Activated naive CD4-positive, alpha-beta T cell treated with anti-CD3 and anti-CD28 coated beads, Interleukin-2, amount 50 U/mL, for 72 hours (primary cell): ENCODE measurements around the gene TMEM54. TPM values are rescaled to one million over a fixed set of nuclear protein-coding genes. Genes with fewer than 3 reads are reported as not detected.

Source experiments
- ATAC-seq, 2 donors: fragments of 150-1000 bp; cut with Tn5 transposase; 2 replicates each; pipeline ENCODE4 v1.10.0; 2021; ENCODE audit warnings: mild to moderate bottlenecking in 2 of 2, moderate library complexity in 2 of 2
- DNase-seq, 2 donors: peaks; one replicate each; pipeline ENCODE4 v3.0.0; 2021 to 2022; ENCODE audit warnings: low spot score in 2 of 2
- H3K27ac Mint-ChIP-seq, 2 donors: one replicate each; pipeline ENCODE4 v1.8.0; 2022; ENCODE audit warnings: mild to moderate bottlenecking in 2 of 2, mixed read lengths in 2 of 2
- H3K36me3 Mint-ChIP-seq, 2 donors: one replicate each; pipeline ENCODE4 v1.8.0; 2022; ENCODE audit warnings: mixed read lengths in 2 of 2
- H3K9me3 Mint-ChIP-seq, 2 donors: one replicate each; pipeline ENCODE4 v1.8.0; 2022; ENCODE audit warnings: mixed read lengths in 2 of 2
- total RNA-seq, 2 donors: library from RNA; stranded (reverse); gene quantifications; one replicate each; pipeline ENCODE4 v1.2.3, GENCODE V29; 2022

Gene TMEM54
- total RNA-seq, 2 donors from 2014 or later, result 1.6 TPM; not detected in 1

- Mint-ChIP-seq H3K36me3 (no peaks in the 10 kb centered on the region), H3K9me3 (no peaks in the 10 kb centered on the region), H3K27ac (no peak overlapping the region)
- ATAC-seq (no peak), DNase-seq (peak in 1 of 2 donors; percentile 52)
Observed at GRCh38 chr1:32877211-32878110, 23.7 kb downstream of the TMEM54 start.

GRCh38 chr1:32876341-32877210 is 24.6 kb downstream of the TMEM54 start:
- DNase-seq (peak; percentile 60 to 83), ATAC-seq (peak; percentile 79 to 90)
- H3K9me3 Mint-ChIP-seq, result no peaks in the 10 kb centered on the region
- H3K36me3 Mint-ChIP-seq, result no peaks in the 10 kb centered on the region
- no peak overlapping the region for H3K27ac Mint-ChIP-seq

- peak in 1 of 2 donors; percentile 45 for DNase-seq
- no peaks in the 10 kb centered on the region for H3K36me3 Mint-ChIP-seq
- H3K27ac Mint-ChIP-seq, result peak overlapping the region in 1 of 2 donors; percentile 67
- H3K9me3 Mint-ChIP-seq, result no peaks in the 10 kb centered on the region
- no peak for ATAC-seq
Observed at GRCh38 chr1:32874860-32875752, 26.1 kb downstream of the TMEM54 start.

- Mint-ChIP-seq H3K27ac (no peak overlapping the region), H3K36me3 (no peaks in the 10 kb centered on the region), H3K9me3 (no peaks in the 10 kb centered on the region)
- DNase-seq (peak in 1 of 2 donors; percentile 13), ATAC-seq (no peak)
Observed at GRCh38 chr1:32873484-32873883, 27.7 kb downstream of the TMEM54 start.

- DNase-seq (peak in 1 of 2 donors; percentile 52), ATAC-seq (no peak)
- Mint-ChIP-seq H3K27ac (no peak overlapping the region), H3K9me3 (no peaks in the 10 kb centered on the region), H3K36me3 (no peaks in the 10 kb centered on the region)
Observed at GRCh38 chr1:32872192-32872460, 29.1 kb downstream of the TMEM54 start.

GRCh38 chr1:32871364-32872191 is 29.6 kb downstream of the TMEM54 start:
- DNase-seq (peak in 1 of 2 donors; percentile 55), ATAC-seq (no peak)
- H3K27ac Mint-ChIP-seq, result no peak overlapping the region
- no peaks in the 10 kb centered on the region for H3K9me3 Mint-ChIP-seq
- no peaks in the 10 kb centered on the region for H3K36me3 Mint-ChIP-seq

GRCh38 chr1:32870615-32871363 is 30.4 kb downstream of the TMEM54 start, which contains the start of gene FNDC5:
Gene FNDC5 (minus strand): TSS chr1:32870912.
- Mint-ChIP-seq H3K9me3 (no peaks in the 10 kb centered on the region), H3K27ac (no peak within 1 kb of the TSS), H3K36me3 (no peaks in the 10 kb centered on the region)
- DNase-seq (peak in 1 of 2 donors; percentile 52), ATAC-seq (peak; percentile 18 to 27)

GRCh38 chr1:32869923-32870614 is 31.1 kb downstream of the TMEM54 start:
- peak in 1 of 2 donors; percentile 53 for DNase-seq
- ATAC-seq, result no peak
- no peak overlapping the region for H3K27ac Mint-ChIP-seq
- no peaks in the 10 kb centered on the region for H3K36me3 Mint-ChIP-seq
- H3K9me3 Mint-ChIP-seq, result no peaks in the 10 kb centered on the region

- H3K27ac Mint-ChIP-seq, result no peak overlapping the region
- no peaks in the 10 kb centered on the region for H3K9me3 Mint-ChIP-seq
- no peaks in the 10 kb centered on the region for H3K36me3 Mint-ChIP-seq
- peak in 1 of 2 donors; percentile 33 for DNase-seq
- ATAC-seq, result no peak
Observed at GRCh38 chr1:32868806-32869455, 32.3 kb downstream of the TMEM54 start.

- H3K36me3 Mint-ChIP-seq, result peaks cover 0 to under 1% of the 10 kb centered on the region in 2 donors
- H3K9me3 Mint-ChIP-seq, result no peaks in the 10 kb centered on the region
- no peak for ATAC-seq
Observed at GRCh38 chr1:32868085-32868484, 33.1 kb downstream of the TMEM54 start.

GRCh38 chr1:32867671-32868070 is 33.5 kb downstream of the TMEM54 start:
- no peak for ATAC-seq
- DNase-seq, result no peak
- Mint-ChIP-seq H3K36me3 (peaks cover 0 to 4% of the 10 kb centered on the region in 2 donors), H3K27ac (no peak overlapping the region), H3K9me3 (no peaks in the 10 kb centered on the region)

More at GRCh38 chr1:32868085-32868484, 33.1 kb downstream of the TMEM54 start:
- no peak overlapping the region for H3K27ac Mint-ChIP-seq
- no peak for DNase-seq

- DNase-seq (no peak), ATAC-seq (no peak)
- Mint-ChIP-seq H3K27ac (no peak overlapping the region), H3K9me3 (no peaks in the 10 kb centered on the region), H3K36me3 (peaks cover 0 to 8% of the 10 kb centered on the region in 2 donors)
Observed at GRCh38 chr1:32867151-32867550, 34.0 kb downstream of the TMEM54 start.

- Mint-ChIP-seq H3K9me3 (no peaks in the 10 kb centered on the region), H3K36me3 (peaks cover 0 to 8% of the 10 kb centered on the region in 2 donors), H3K27ac (no peak overlapping the region)
- no peak for ATAC-seq
- no peak for DNase-seq
Observed at GRCh38 chr1:32865639-32866405, 35.4 kb downstream of the TMEM54 start.
